HFFc6 (cell line): ENCODE data around the gene RRP1. TPM values are rescaled to one million over a fixed set of nuclear protein-coding genes. Genes with fewer than 3 reads are reported as not detected.

Experiments
- DNase-seq: peaks from one replicate; pipeline ENCODE4 v3.0.0-alpha.2; 2018
- H3K27ac Mint-ChIP-seq: 2 replicates; pipeline ENCODE4 v1.8.0; 2020; ENCODE audit warnings: mild to moderate bottlenecking, mixed read lengths
- H3K27me3 Mint-ChIP-seq: 2 replicates; pipeline ENCODE4 v1.8.0; 2021; ENCODE audit warnings: mild to moderate bottlenecking, moderate library complexity, mixed read lengths; ENCODE audit not compliant: insufficient read depth
- H3K36me3 Mint-ChIP-seq: 2 replicates; pipeline ENCODE4 v1.8.0; 2021; ENCODE audit warnings: low read depth, mixed read lengths
- H3K4me1 Mint-ChIP-seq: 2 replicates; pipeline ENCODE4 v1.8.0; 2020; ENCODE audit warnings: low read depth, mixed read lengths
- H3K4me3 Mint-ChIP-seq: 2 replicates; pipeline ENCODE4 v1.8.0; 2020; ENCODE audit warnings: mild to moderate bottlenecking, moderate library complexity, mixed read lengths
- H3K9me3 Mint-ChIP-seq: 2 replicates; pipeline ENCODE4 v1.8.0; 2020; ENCODE audit warnings: mild to moderate bottlenecking, mixed read lengths
- CTCF ChIP-seq: fragments of 200-600 bp; sonication (generic); IDR thresholded peaks from 2 replicates; pipeline ENCODE4 v1.5.0; 2021; ENCODE audit warnings: antibody characterized with exemption, mild to moderate bottlenecking
- total RNA-seq, 6 experiments: library from RNA; stranded (reverse); fragmentation: NEBNext Ultra II Directional; extraction: Animal tissue kit (Norgen Biotek cat#: 25700); gene quantifications; 2 replicates in 1 of 6; 3 replicates in 5 of 6; pipeline ENCODE4 v1.2.3, GENCODE V29; 2021

RRP1 gene
- total RNA-seq, 6 experiments from 2014 or later: 19.9 to 24.8 (median 23.0) TPM

GRCh38 chr21:43806017-43806710, 16.8 kb downstream of the RRP1 start:
- Mint-ChIP-seq H3K4me1 (no peaks in the 10 kb centered on the region), H3K9me3 (no peaks in the 10 kb centered on the region), H3K4me3 (no peak overlapping the region), H3K36me3 (peaks cover 10% of the 10 kb centered on the region), H3K27me3 (no peaks in the 10 kb centered on the region; the same call in none of the 2 replicates), H3K27ac (no peak overlapping the region)
- no peak for TF ChIP-seq CTCF
- DNase-seq: no peak

- Mint-ChIP-seq H3K4me3 (no peak overlapping the region), H3K4me1 (peaks cover 6% of the 10 kb centered on the region), H3K27me3 (no peaks in the 10 kb centered on the region; the same call in none of the 2 replicates), H3K36me3 (no peaks in the 10 kb centered on the region; the same call in 1 of the 2 replicates), H3K9me3 (no peaks in the 10 kb centered on the region), H3K27ac (no peak overlapping the region)
- no peak for TF ChIP-seq CTCF
- no peak for DNase-seq
Observed at GRCh38 chr21:43808367-43808766, 19.0 kb downstream of the RRP1 start.

GRCh38 chr21:43808832-43809251, 19.5 kb downstream of the RRP1 start:
- Mint-ChIP-seq H3K9me3 (no peaks in the 10 kb centered on the region), H3K27ac (no peak overlapping the region), H3K4me1 (peaks cover 6% of the 10 kb centered on the region), H3K4me3 (no peak overlapping the region), H3K27me3 (no peaks in the 10 kb centered on the region; the same call in none of the 2 replicates), H3K36me3 (no peaks in the 10 kb centered on the region)
- TF ChIP-seq CTCF: no peak
- DNase-seq: no peak

GRCh38 chr21:43809346-43809799, 20.0 kb downstream of the RRP1 start:
- Mint-ChIP-seq H3K4me1 (peaks cover 6% of the 10 kb centered on the region), H3K9me3 (no peaks in the 10 kb centered on the region), H3K4me3 (no peak overlapping the region), H3K27ac (no peak overlapping the region), H3K36me3 (no peaks in the 10 kb centered on the region), H3K27me3 (no peaks in the 10 kb centered on the region; the same call in none of the 2 replicates)
- TF ChIP-seq CTCF: no peak
- DNase-seq: no peak

- H3K27ac Mint-ChIP-seq: no peak overlapping the region
- no peaks in the 10 kb centered on the region; the same call in none of the 2 replicates for H3K27me3 Mint-ChIP-seq
- no peak for DNase-seq
- no peaks in the 10 kb centered on the region for H3K36me3 Mint-ChIP-seq
- no peak for TF ChIP-seq CTCF
- peaks cover 6% of the 10 kb centered on the region for H3K4me1 Mint-ChIP-seq
- no peak overlapping the region for H3K4me3 Mint-ChIP-seq
- H3K9me3 Mint-ChIP-seq: no peaks in the 10 kb centered on the region
Observed at GRCh38 chr21:43809853-43810504, 20.6 kb downstream of the RRP1 start.
